ENCODE data around the gene JARID2.

GRCh38 chr6:15363523-15364400 is 117.9 kb downstream of the JARID2 start:
- TF ChIP-seq REST (IDR thresholded peaks at IDR 0.05; ENCODE audit: low read depth, low read length), result no peak
- no peak for TF ChIP-seq FOXJ3 (CRISPR knock-in tag; IDR thresholded peaks at IDR 0.05)
- no peak for TF ChIP-seq TCF12 (IDR thresholded peaks at IDR 0.05)

Data from SK-N-SH (cell line).